Loucy (cell line): Measurements from ENCODE around the gene ESRRA.

ENCODE experiments used
- CTCF ChIP-seq: fragments of 200-600 bp; sonication (generic); conservative IDR thresholded peaks from 2 replicates; pipeline ENCODE4 v1.5.1; 2014; ENCODE audit warnings: mild to moderate bottlenecking, antibody characterized with exemption, low read length
- EZH2phosphoT487 ChIP-seq: fragments of 200-600 bp; IDR thresholded peaks from 2 replicates; pipeline ENCODE4 v1.6.1; 2018; ENCODE audit warnings: antibody characterized with exemption, mild to moderate bottlenecking, moderate library complexity, borderline replicate concordance

GRCh38 chr11:64323373-64323772 lies 18.0 kb downstream of the ESRRA start:
- TF ChIP-seq CTCF (no peak), EZH2phosphoT487 (no peak)
